Astrocyte (in vitro differentiated cells and primary cell): ENCODE measurements around the gene MARS2. TPM values are rescaled to one million over a fixed set of nuclear protein-coding genes. Genes with fewer than 3 reads are reported as not detected.
"Not testable (repeated sequence)": the region's sequence is repeated elsewhere in the genome, so short reads cannot be mapped to it uniquely, and the experiment has no call there.

ENCODE experiments used
- DNase-seq: peaks from one replicate; pipeline ENCODE4 v3.0.0-alpha.2; 2010; ENCODE audit warnings: low read depth
- FAIRE-seq: peaks from 2 replicates; lab custom pipeline; 2011; peaks lifted over from hg19 to GRCh38; lab: Jason Lieb, UNC
- H2AFZ ChIP-seq: 2 replicates; pipeline ENCODE4 v1.6.0; 2012; ENCODE audit warnings: low read depth, low read length, inconsistent platforms
- H3K27ac ChIP-seq: 2 replicates; pipeline ENCODE4 v1.5.1; 2011; ENCODE audit warnings: low read depth, low read length, inconsistent platforms
- H3K27me3 ChIP-seq: 2 replicates; pipeline ENCODE4 v1.6.0; 2011; ENCODE audit warnings: low read length, inconsistent platforms; ENCODE audit not compliant: insufficient read depth
- H3K36me3 ChIP-seq: 2 replicates; pipeline ENCODE4 v1.5.1; 2011; ENCODE audit warnings: low read length, inconsistent platforms; ENCODE audit not compliant: insufficient read depth
- H3K4me1 ChIP-seq: 2 replicates; pipeline ENCODE4 v1.5.1; 2011; ENCODE audit warnings: low read length, inconsistent platforms; ENCODE audit not compliant: insufficient read depth
- H3K4me2 ChIP-seq: 2 replicates; pipeline ENCODE4 v1.6.0; 2012; ENCODE audit warnings: low read length, inconsistent platforms
- H3K4me3 ChIP-seq: 2 replicates; pipeline ENCODE4 v1.5.1; 2011; ENCODE audit warnings: low read depth, mild to moderate bottlenecking, low read length, inconsistent platforms; ENCODE audit not compliant: insufficient read depth
- H3K79me2 ChIP-seq: 2 replicates; pipeline ENCODE4 v1.6.0; 2012; ENCODE audit warnings: mild to moderate bottlenecking, low read length, inconsistent platforms; ENCODE audit not compliant: insufficient read depth
- H3K9ac ChIP-seq: 2 replicates; pipeline ENCODE4 v1.6.0; 2012; ENCODE audit warnings: mild to moderate bottlenecking, low read length, inconsistent platforms
- H3K9me3 ChIP-seq: 2 replicates; pipeline ENCODE4 v1.5.1; 2012; ENCODE audit warnings: low read depth, mild to moderate bottlenecking, low read length, inconsistent platforms; ENCODE audit not compliant: insufficient read depth
- H4K20me1 ChIP-seq: 2 replicates; pipeline ENCODE4 v1.6.0; 2012; ENCODE audit warnings: low read length, inconsistent platforms; ENCODE audit not compliant: insufficient read depth
- H3K27ac Mint-ChIP-seq: one replicate; pipeline ENCODE4 v1.8.0; 2021; ENCODE audit warnings: mild to moderate bottlenecking, mixed read lengths; ENCODE audit not compliant: unreplicated experiment
- H3K27me3 Mint-ChIP-seq: one replicate; pipeline ENCODE4 v1.8.0; 2021; ENCODE audit warnings: low read depth, mixed read lengths; ENCODE audit not compliant: unreplicated experiment
- H3K36me3 Mint-ChIP-seq: one replicate; pipeline ENCODE4 v1.8.0; 2021; ENCODE audit warnings: low read depth, mixed read lengths; ENCODE audit not compliant: unreplicated experiment
- H3K4me1 Mint-ChIP-seq: one replicate; pipeline ENCODE4 v1.8.0; 2021; ENCODE audit warnings: low read depth, mixed read lengths; ENCODE audit not compliant: unreplicated experiment
- H3K4me3 Mint-ChIP-seq: one replicate; pipeline ENCODE4 v1.8.0; 2021; ENCODE audit warnings: mild to moderate bottlenecking, moderate library complexity, mixed read lengths; ENCODE audit not compliant: unreplicated experiment
- H3K9me3 Mint-ChIP-seq: one replicate; pipeline ENCODE4 v1.8.0; 2021; ENCODE audit warnings: mild to moderate bottlenecking, mixed read lengths; ENCODE audit not compliant: unreplicated experiment
- CTCF ChIP-seq: IDR thresholded peaks from 2 replicates; pipeline ENCODE4 v1.5.1; 2011; ENCODE audit warnings: low read depth, mild to moderate bottlenecking, inconsistent platforms, low read length, moderate library complexity; ENCODE audit not compliant: insufficient read depth
- EZH2 ChIP-seq: IDR thresholded peaks from 2 replicates; pipeline ENCODE4 v1.6.1; 2012; ENCODE audit warnings: mild to moderate bottlenecking, low read length, inconsistent platforms; ENCODE audit not compliant: insufficient read depth
- total RNA-seq: library from RNA; stranded (reverse); gene quantifications from 2 replicates; pipeline ENCODE4 v1.2.1, GENCODE V29; 2021

MARS2 gene
- total RNA-seq, 1 donor from 2014 or later: 8.2 TPM

- Histone ChIP-seq H3K27ac (no peak overlapping the region), H2AFZ (no peak overlapping the region), H4K20me1 (no peaks in the 10 kb centered on the region), H3K4me3 (no peak overlapping the region), H3K9me3 (no peaks in the 10 kb centered on the region), H3K36me3 (no peaks in the 10 kb centered on the region), H3K4me1 (no peaks in the 10 kb centered on the region), H3K79me2 (no peaks in the 10 kb centered on the region), H3K27me3 (no peaks in the 10 kb centered on the region), H3K4me2 (no peak overlapping the region), H3K9ac (no peak overlapping the region)
- peaks cover 2% of the 10 kb centered on the region for H3K27me3 Mint-ChIP-seq
- H3K4me1 Mint-ChIP-seq: peaks cover 21% of the 10 kb centered on the region
- no peaks in the 10 kb centered on the region for H3K9me3 Mint-ChIP-seq
- no peak for DNase-seq
- H3K36me3 Mint-ChIP-seq: peaks cover 3% of the 10 kb centered on the region
- H3K27ac Mint-ChIP-seq: peak overlapping the region; percentile 28
- TF ChIP-seq CTCF (no peak), EZH2 (no peak)
- H3K4me3 Mint-ChIP-seq: no peak overlapping the region
- no peak for FAIRE-seq
These were observed 27.7 kb upstream of the MARS2 start for GRCh38 chr2:197677483-197677882.

GRCh38 chr2:197695206-197695605 lies 10.0 kb upstream of the MARS2 start:
- H3K27me3 ChIP-seq, H3K27me3 Mint-ChIP-seq, FAIRE-seq, H3K4me3 ChIP-seq, DNase-seq, H4K20me1 ChIP-seq, H3K27ac ChIP-seq, H3K4me1 ChIP-seq, H3K36me3 ChIP-seq, H3K27ac Mint-ChIP-seq, H3K9ac ChIP-seq, H3K36me3 Mint-ChIP-seq, H3K9me3 Mint-ChIP-seq, H3K4me3 Mint-ChIP-seq, H3K9me3 ChIP-seq, H3K4me2 ChIP-seq, H2AFZ ChIP-seq, H3K79me2 ChIP-seq, H3K4me1 Mint-ChIP-seq: not testable (repeated sequence)

GRCh38 chr2:197695971-197696370 lies 9.2 kb upstream of the MARS2 start:
- H3K36me3 Mint-ChIP-seq, H3K9ac ChIP-seq, H3K4me3 Mint-ChIP-seq: not testable (repeated sequence)

GRCh38 chr2:197696571-197696970 lies 8.6 kb upstream of the MARS2 start:
- not testable (repeated sequence) for H3K36me3 Mint-ChIP-seq, H3K27ac Mint-ChIP-seq, DNase-seq, H3K27ac ChIP-seq, H3K4me1 ChIP-seq, H3K36me3 ChIP-seq, H4K20me1 ChIP-seq, FAIRE-seq, H2AFZ ChIP-seq, H3K9me3 Mint-ChIP-seq, H3K4me3 ChIP-seq, H3K9ac ChIP-seq, H3K27me3 Mint-ChIP-seq, H3K9me3 ChIP-seq, H3K4me3 Mint-ChIP-seq, H3K27me3 ChIP-seq, H3K79me2 ChIP-seq, H3K4me1 Mint-ChIP-seq, H3K4me2 ChIP-seq

More at GRCh38 chr2:197695971-197696370, 9.2 kb upstream of the MARS2 start:
- H3K4me2 ChIP-seq, H3K4me1 Mint-ChIP-seq, H3K9me3 Mint-ChIP-seq, H3K4me1 ChIP-seq, H3K27me3 Mint-ChIP-seq, H2AFZ ChIP-seq, H3K9me3 ChIP-seq, H3K79me2 ChIP-seq, FAIRE-seq, H3K27me3 ChIP-seq, H3K36me3 ChIP-seq, H4K20me1 ChIP-seq, H3K4me3 ChIP-seq, H3K27ac Mint-ChIP-seq, H3K27ac ChIP-seq, DNase-seq: not testable (repeated sequence)

- H3K36me3 ChIP-seq, H4K20me1 ChIP-seq, H3K27ac Mint-ChIP-seq, H3K36me3 Mint-ChIP-seq, H3K27ac ChIP-seq, H3K4me1 ChIP-seq, DNase-seq, H3K27me3 Mint-ChIP-seq, H3K9me3 ChIP-seq, H3K4me3 Mint-ChIP-seq, H3K4me3 ChIP-seq, H3K4me1 Mint-ChIP-seq, H3K27me3 ChIP-seq, H3K9ac ChIP-seq, H3K79me2 ChIP-seq, H3K9me3 Mint-ChIP-seq, FAIRE-seq, H2AFZ ChIP-seq, H3K4me2 ChIP-seq: not testable (repeated sequence)
These were observed 5.4 kb upstream of the MARS2 start for GRCh38 chr2:197699724-197700123.
